Superior temporal gyrus (tissue), 1 donor: ENCODE data around the gene OXSR1.
"Not testable (repeated sequence)": the region's sequence is repeated elsewhere in the genome, so short reads cannot be mapped to it uniquely, and the experiment has no call there.

ENCODE experiments used
- DNase-seq: peaks from one replicate; pipeline ENCODE4 v3.0.0-alpha.2; 2016; ENCODE audit errors: extremely low spot score

Gene OXSR1

GRCh38 chr3:38127611-38128302, 37.6 kb upstream of the OXSR1 start:
- no peak for DNase-seq

GRCh38 chr3:38128303-38128655, 37.1 kb upstream of the OXSR1 start:
- no peak for DNase-seq

- DNase-seq: no peak
Measured at GRCh38 chr3:38129058-38129457, 36.3 kb upstream of the OXSR1 start.

- no peak for DNase-seq
Measured at GRCh38 chr3:38130631-38131065, 34.7 kb upstream of the OXSR1 start.

GRCh38 chr3:38131621-38132369, 33.5 kb upstream of the OXSR1 start:
- no peak for DNase-seq

- no peak for DNase-seq
Measured at GRCh38 chr3:38133209-38133556, 32.2 kb upstream of the OXSR1 start.

- no peak for DNase-seq
Measured at GRCh38 chr3:38133557-38134405, 31.6 kb upstream of the OXSR1 start.

- DNase-seq: not testable (repeated sequence)
Measured at GRCh38 chr3:38134517-38135143, 30.7 kb upstream of the OXSR1 start.

GRCh38 chr3:38135621-38136277, 29.6 kb upstream of the OXSR1 start:
- not testable (repeated sequence) for DNase-seq

GRCh38 chr3:38136393-38136776, 29.0 kb upstream of the OXSR1 start:
- no peak for DNase-seq

- peak; percentile 98 for DNase-seq
Measured at GRCh38 chr3:38136777-38137614, 28.3 kb upstream of the OXSR1 start, which contains the start of gene ACAA1. TSS of gene ACAA1 (minus strand) at chr3:38137127. CDS start at chr3:38137035, 92 bp downstream.

GRCh38 chr3:38137615-38138348, 27.6 kb upstream of the OXSR1 start:
- DNase-seq: no peak

GRCh38 chr3:38138349-38139190, 26.8 kb upstream of the OXSR1 start, which contains the start of gene MYD88:
TSS of gene MYD88 (plus strand) at chr3:38138661. CDS start at chr3:38138701, 40 bp downstream.
- no peak for DNase-seq

GRCh38 chr3:38139191-38139590, 26.1 kb upstream of the OXSR1 start:
- DNase-seq: no peak

GRCh38 chr3:38139652-38140051, 25.7 kb upstream of the OXSR1 start:
- no peak for DNase-seq

- DNase-seq: no peak
Measured at GRCh38 chr3:38140326-38141172, 24.8 kb upstream of the OXSR1 start.

- no peak for DNase-seq
Measured at GRCh38 chr3:38141173-38141951, 24.0 kb upstream of the OXSR1 start.
